Kidney epithelial cell (primary cell): ENCODE results near the gene CCDC97. TPM values are rescaled to one million over a fixed set of nuclear protein-coding genes. Genes with fewer than 3 reads are reported as not detected.

Source experiments
- DNase-seq: peaks from one replicate; pipeline ENCODE4 v3.0.0-alpha.2; 2010; ENCODE audit warnings: low read depth
- H3K27me3 ChIP-seq: 2 replicates; pipeline ENCODE4 v1.6.0; 2011; ENCODE audit warnings: low read length; ENCODE audit not compliant: control insufficient read depth, insufficient read depth
- H3K36me3 ChIP-seq: 2 replicates; pipeline ENCODE4 v1.5.1; 2011; ENCODE audit warnings: low read length; ENCODE audit not compliant: control insufficient read depth, insufficient read depth
- H3K4me3 ChIP-seq: 2 replicates; pipeline ENCODE4 v1.5.1; 2011; ENCODE audit warnings: low read depth, mild to moderate bottlenecking, control low read depth, low read length
- CTCF ChIP-seq: IDR thresholded peaks from 2 replicates; pipeline ENCODE4 v1.5.1; 2011; ENCODE audit warnings: mild to moderate bottlenecking, moderate library complexity, low read length, control low read depth, inconsistent platforms; ENCODE audit not compliant: insufficient read depth, poor library complexity, severe bottlenecking
- total RNA-seq: library from RNA; depleted of rRNA; stranded (reverse); fragments of >200 nt; gene quantifications from 2 replicates; pipeline ENCODE4 v1.2.3, GENCODE V29; 2015

Gene CCDC97
- total RNA-seq, 1 donor from 2014 or later: 17.3 TPM

GRCh38 chr19:41352609-41353465 lies 42.9 kb downstream of the CCDC97 start:
- TF ChIP-seq CTCF: peak; percentile 85
- no peak for DNase-seq
- H3K4me3 ChIP-seq: peak overlapping the region; percentile 58

GRCh38 chr19:41353466-41354342 lies 43.7 kb downstream of the CCDC97 start, which contains the start of gene TGFB1:
Gene TGFB1 (minus strand): TSS chr19:41353922. CDS start chr19:41353044, 878 bp downstream.
- Histone ChIP-seq H3K36me3 (no peaks in the 10 kb centered on the region), H3K4me3 (peak within 1 kb of the TSS; percentile 58), H3K27me3 (no peaks in the 10 kb centered on the region)
- DNase-seq: no peak
- TF ChIP-seq CTCF: peak; percentile 94

More at GRCh38 chr19:41352609-41353465, 42.9 kb downstream of the CCDC97 start:
- Histone ChIP-seq H3K36me3 (peaks cover 2% of the 10 kb centered on the region), H3K27me3 (no peaks in the 10 kb centered on the region)

GRCh38 chr19:41354343-41354953 lies 44.5 kb downstream of the CCDC97 start:
- peak overlapping the region; percentile 58 for H3K4me3 ChIP-seq
- H3K27me3 ChIP-seq: no peaks in the 10 kb centered on the region
- no peak for TF ChIP-seq CTCF
- no peaks in the 10 kb centered on the region for H3K36me3 ChIP-seq
- no peak for DNase-seq

GRCh38 chr19:41355035-41355434 lies 45.1 kb downstream of the CCDC97 start:
- Histone ChIP-seq H3K27me3 (no peaks in the 10 kb centered on the region), H3K36me3 (no peaks in the 10 kb centered on the region), H3K4me3 (no peak overlapping the region)
- no peak for DNase-seq
- TF ChIP-seq CTCF: no peak

GRCh38 chr19:41355802-41356201 lies 45.8 kb downstream of the CCDC97 start:
- Histone ChIP-seq H3K36me3 (no peaks in the 10 kb centered on the region), H3K4me3 (no peak overlapping the region), H3K27me3 (no peaks in the 10 kb centered on the region)
- no peak for DNase-seq
- no peak for TF ChIP-seq CTCF
